ENCODE results near the gene ARHGEF37. TPM values are rescaled to one million over a fixed set of nuclear protein-coding genes. Genes with fewer than 3 reads are reported as not detected.

ARHGEF37 gene
- total and polyA plus RNA-seq, 2 of the 8 experiments (the other 6 are each of a cell fraction or from before 2014, with no cell fraction given), result 0.21 to 0.48 TPM

GRCh38 chr5:149672701-149673476 lies 91.6 kb downstream of the ARHGEF37 start:
- no peaks in the 10 kb centered on the region for H3K27me3 ChIP-seq (replicated peaks in 1 of 4; ENCODE audit: control insufficient read depth in 3 of 4, extremely low read depth in 1 of 4, insufficient read depth in 3 of 4, low read length in 3 of 4)
- no peaks in the 10 kb centered on the region for H3K4me1 ChIP-seq (replicated peaks in 1 of 4; ENCODE audit: control insufficient read depth in 3 of 4, insufficient read depth in 4 of 4, low read length in 3 of 4)
- no peak overlapping the region for H2BK15ac ChIP-seq (ENCODE audit: low read length)
- H3K27ac ChIP-seq (ENCODE audit: low read depth, low read length), result no peak overlapping the region
- no peak overlapping the region for H2AFZ ChIP-seq (ENCODE audit: low read length)
- no peak overlapping the region for H2BK12ac ChIP-seq (ENCODE audit: low read depth, low read length)
- no peaks in the 10 kb centered on the region for H3K79me2 ChIP-seq (ENCODE audit: control insufficient read depth in 1 of 2, insufficient read depth in 2 of 2, low read length in 2 of 2)
- WGBS, 2 experiments (ENCODE audit: extremely low coverage in 1 of 2, insufficient coverage in 1 of 2, insufficient read length in 1 of 2, insufficient replicate concordance in 2 of 2, low coverage in 1 of 2, low lambda C conversion rate in 2 of 2, missing lambda C conversion rate in 1 of 2), result 88% methylated on average over 7 of the region's 7 CpGs; no CpG with 5 or more reads in 1 of the 2 experiments
- H4K5ac ChIP-seq (ENCODE audit: insufficient read length, low read depth, low read length), result no peak overlapping the region
- no peak overlapping the region for H3K4me3 ChIP-seq (ENCODE audit: extremely low read depth in 1 of 4, insufficient read depth in 2 of 4, low read depth in 3 of 4, low read length in 4 of 4)
- no peak overlapping the region for H3K23ac ChIP-seq (ENCODE audit: insufficient read length)
- H2BK120ac ChIP-seq (replicated peaks; ENCODE audit: low read depth, low read length), result no peak overlapping the region
- H2AK5ac ChIP-seq (ENCODE audit: low read depth, low read length), result no peak overlapping the region
- H2BK20ac ChIP-seq (ENCODE audit: low read length), result no peak overlapping the region
- no peaks in the 10 kb centered on the region for H3K23me2 ChIP-seq (ENCODE audit: low read depth, low read length)
- no peaks in the 10 kb centered on the region for H3K79me1 ChIP-seq (ENCODE audit: low read depth, low read length)
- no peak overlapping the region for H3K9ac ChIP-seq (replicated peaks in 1 of 4; ENCODE audit: extremely low read depth in 1 of 4, low read depth in 3 of 4, low read length in 3 of 4)
- H3K56ac ChIP-seq (replicated peaks; ENCODE audit: insufficient read length, low read depth, low read length), result no peak overlapping the region
- no peak for FAIRE-seq
- no peak overlapping the region for H4K8ac ChIP-seq (ENCODE audit: extremely low read depth, insufficient read depth, low read length)
- H2BK5ac ChIP-seq (ENCODE audit: low read depth, low read length), result no peak overlapping the region
- no peak overlapping the region for H3K4ac ChIP-seq (replicated peaks; ENCODE audit: insufficient read length, low read depth, low read length)
- peaks cover 2 to 6% of the 10 kb centered on the region in 2 experiments; a peak in 3 of 4 replicates for H3K9me3 ChIP-seq (ENCODE audit: insufficient read depth in 2 of 2, low read depth in 1 of 2, low read length in 1 of 2)
- no peak overlapping the region for H4K91ac ChIP-seq (replicated peaks; ENCODE audit: insufficient read length, low read length)
- ChIA-PET POLR2A (ENCODE audit: partially characterized antibody) (interaction anchor here (0.6 kb wide), 1 partner anchor 1427 kb away, joined by 3 read pairs; no protein-coding TSS in a partner anchor), CTCF (ENCODE audit: partially characterized antibody) (interaction anchor here (0.6 to 1.4 kb wide), 4 partner anchors 16 to 163 kb away, joined by 3 to 5 read pairs (median 4); no protein-coding TSS in a partner anchor)
- H3K14ac ChIP-seq (ENCODE audit: insufficient read length), result no peak overlapping the region
- H3K4me2 ChIP-seq (ENCODE audit: insufficient read depth in 1 of 2, low read depth in 2 of 2, low read length in 2 of 2), result no peak overlapping the region
- no peak for DNase-seq (ENCODE audit: low read depth in 1 of 2, low spot score in 2 of 2)
- no peak overlapping the region for H3K18ac ChIP-seq (ENCODE audit: extremely low read depth, low read length)
- H4K20me1 ChIP-seq (replicated peaks in 1 of 2; ENCODE audit: control insufficient read depth in 1 of 2, insufficient read depth in 2 of 2, low read length in 2 of 2), result no peaks in the 10 kb centered on the region
- H3K36me3 ChIP-seq (ENCODE audit: control insufficient read depth in 2 of 4, insufficient read depth in 4 of 4, low read length in 3 of 4), result no peaks in the 10 kb centered on the region
- TF ChIP-seq RAD21 (IDR thresholded peaks at IDR 0.05 in 1 of 2, conservative IDR thresholded peaks at IDR 0.05 in 1 of 2; ENCODE audit: low read depth in 2 of 2, low read length in 2 of 2), result no peak
- no peak for TF ChIP-seq GABPA (IDR thresholded peaks at IDR 0.05; ENCODE audit: borderline replicate concordance, insufficient read depth, low read length)
- no peak for TF ChIP-seq POLR2A (IDR thresholded peaks at IDR 0.05; ENCODE audit: control extremely low read depth in 1 of 2, low read depth in 2 of 2, low read length in 2 of 2)
- no peak for TF ChIP-seq USF2 (IDR thresholded peaks at IDR 0.05; ENCODE audit: low read length)
- no peak for TF ChIP-seq BACH1 (IDR thresholded peaks at IDR 0.05; ENCODE audit: low read length)
- TF ChIP-seq SUZ12 (IDR thresholded peaks at IDR 0.05; ENCODE audit: low read length), result no peak
- TF ChIP-seq RBBP5 (IDR thresholded peaks at IDR 0.05; ENCODE audit: borderline replicate concordance, low read depth, low read length), result no peak
- TF ChIP-seq CHD1 (IDR thresholded peaks at IDR 0.05; ENCODE audit: low read depth, low read length), result no peak
